Osteoblast (primary cell): ENCODE results near the gene AMD1. TPM values are rescaled to one million over a fixed set of nuclear protein-coding genes. Genes with fewer than 3 reads are reported as not detected.

Experiments used
- DNase-seq: peaks from one replicate; pipeline ENCODE4 v3.0.0; 2011; ENCODE audit warnings: low spot score, mixed read lengths; ENCODE audit not compliant: insufficient read length; ENCODE audit errors: missing footprints
- H2AFZ ChIP-seq: 2 replicates; pipeline ENCODE4 v1.6.0; 2011; ENCODE audit warnings: mild to moderate bottlenecking, low read length
- H3K27ac ChIP-seq: 2 replicates; pipeline ENCODE4 v1.5.1; 2011; ENCODE audit warnings: mild to moderate bottlenecking, low read depth, low read length, moderate library complexity
- H3K27me3 ChIP-seq: 2 replicates; pipeline ENCODE4 v1.6.0; 2012; ENCODE audit warnings: mild to moderate bottlenecking, control low read depth, inconsistent platforms, low read length, moderate library complexity; ENCODE audit not compliant: insufficient read depth
- H3K36me3 ChIP-seq: 2 replicates; pipeline ENCODE4 v1.5.1; 2011; ENCODE audit warnings: mild to moderate bottlenecking, low read length, control low read depth, moderate library complexity; ENCODE audit not compliant: insufficient read depth
- H3K4me1 ChIP-seq: 2 replicates; pipeline ENCODE4 v1.5.1; 2011; ENCODE audit warnings: mild to moderate bottlenecking, low read length, control low read depth, moderate library complexity; ENCODE audit not compliant: insufficient read depth
- H3K4me2 ChIP-seq: 2 replicates; pipeline ENCODE4 v1.6.0; 2011; ENCODE audit warnings: mild to moderate bottlenecking, low read length; ENCODE audit not compliant: insufficient read depth
- H3K4me3 ChIP-seq: fragments of 200-600 bp; sonication (generic); 3 replicates; pipeline ENCODE4 v1.5.1; 2012; ENCODE audit warnings: mild to moderate bottlenecking, low read length, inconsistent platforms; ENCODE audit not compliant: insufficient read depth
- H3K79me2 ChIP-seq: 2 replicates; pipeline ENCODE4 v1.6.0; 2012; ENCODE audit warnings: mild to moderate bottlenecking, low read length, control low read depth, inconsistent platforms; ENCODE audit not compliant: insufficient read depth
- H3K9me3 ChIP-seq: 2 replicates; pipeline ENCODE4 v1.5.1; 2011; ENCODE audit warnings: low read depth, low read length, control low read depth
- H4K20me1 ChIP-seq: 2 replicates; pipeline ENCODE4 v1.6.0; 2012; ENCODE audit warnings: mild to moderate bottlenecking, low read length, control low read depth; ENCODE audit not compliant: insufficient read depth
- total RNA-seq: library from RNA; depleted of rRNA; stranded (reverse); fragments of >200 nt; gene quantifications from 2 replicates; pipeline ENCODE4 v1.2.3, GENCODE V29; 2012
- TF ChIP-seq, protein P1 (sequence below): IDR thresholded peaks from 2 replicates; pipeline ENCODE4 v1.5.1; 2011; ENCODE audit warnings: mild to moderate bottlenecking, low read depth, low read length, moderate library complexity; ENCODE audit errors: extremely low read depth

AMD1 gene
- total RNA-seq, 1 donor: 63.0 TPM

DNA sequence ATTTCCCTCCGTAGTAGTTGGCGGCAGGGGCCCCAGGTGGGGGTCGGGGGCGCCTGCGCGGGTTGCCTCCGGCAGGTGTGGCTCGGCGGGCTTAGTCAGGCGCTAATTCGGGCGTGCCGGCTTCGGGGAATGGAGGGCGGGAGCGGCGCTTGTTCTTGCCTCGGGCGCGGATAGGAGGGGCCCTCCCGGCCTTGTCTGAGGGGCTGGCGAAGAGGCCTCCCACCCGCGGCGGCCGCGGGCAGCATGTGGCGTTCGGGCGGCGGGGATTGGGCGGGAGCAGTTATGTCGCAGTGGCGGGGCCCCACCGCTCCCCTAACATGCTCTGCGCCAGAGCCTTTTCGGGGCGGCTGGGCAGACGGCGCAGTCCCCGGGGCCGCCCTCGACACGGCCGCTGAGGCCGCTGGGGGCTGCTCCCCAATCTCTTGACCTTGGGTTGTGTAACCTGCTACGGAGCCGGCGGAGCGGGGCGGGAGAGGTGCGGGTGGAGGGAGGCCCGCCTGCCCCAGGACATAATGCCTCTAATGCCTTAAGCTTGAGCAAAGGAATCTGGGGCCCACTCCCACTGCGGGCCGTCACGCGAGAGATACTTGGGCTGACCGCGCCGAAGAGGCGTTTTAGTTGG, 1.1 kb downstream of the AMD1 start:
- Histone ChIP-seq H4K20me1 (peaks cover 46% of the 10 kb centered on the region), H3K27ac (peak overlapping the region; percentile 93), H3K4me2 (peak overlapping the region; percentile 93), H3K79me2 (peaks cover 59% of the 10 kb centered on the region), H3K4me3 (peak overlapping the region; percentile 90), H3K9me3 (no peaks in the 10 kb centered on the region), H3K4me1 (peaks cover 37% of the 10 kb centered on the region), H2AFZ (peak overlapping the region; percentile 46), H3K27me3 (no peaks in the 10 kb centered on the region), H3K36me3 (no peaks in the 10 kb centered on the region)
- peak; percentile 83 for DNase-seq
- TF ChIP-seq, protein P1, sequence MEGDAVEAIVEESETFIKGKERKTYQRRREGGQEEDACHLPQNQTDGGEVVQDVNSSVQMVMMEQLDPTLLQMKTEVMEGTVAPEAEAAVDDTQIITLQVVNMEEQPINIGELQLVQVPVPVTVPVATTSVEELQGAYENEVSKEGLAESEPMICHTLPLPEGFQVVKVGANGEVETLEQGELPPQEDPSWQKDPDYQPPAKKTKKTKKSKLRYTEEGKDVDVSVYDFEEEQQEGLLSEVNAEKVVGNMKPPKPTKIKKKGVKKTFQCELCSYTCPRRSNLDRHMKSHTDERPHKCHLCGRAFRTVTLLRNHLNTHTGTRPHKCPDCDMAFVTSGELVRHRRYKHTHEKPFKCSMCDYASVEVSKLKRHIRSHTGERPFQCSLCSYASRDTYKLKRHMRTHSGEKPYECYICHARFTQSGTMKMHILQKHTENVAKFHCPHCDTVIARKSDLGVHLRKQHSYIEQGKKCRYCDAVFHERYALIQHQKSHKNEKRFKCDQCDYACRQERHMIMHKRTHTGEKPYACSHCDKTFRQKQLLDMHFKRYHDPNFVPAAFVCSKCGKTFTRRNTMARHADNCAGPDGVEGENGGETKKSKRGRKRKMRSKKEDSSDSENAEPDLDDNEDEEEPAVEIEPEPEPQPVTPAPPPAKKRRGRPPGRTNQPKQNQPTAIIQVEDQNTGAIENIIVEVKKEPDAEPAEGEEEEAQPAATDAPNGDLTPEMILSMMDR: no peak

DNA sequence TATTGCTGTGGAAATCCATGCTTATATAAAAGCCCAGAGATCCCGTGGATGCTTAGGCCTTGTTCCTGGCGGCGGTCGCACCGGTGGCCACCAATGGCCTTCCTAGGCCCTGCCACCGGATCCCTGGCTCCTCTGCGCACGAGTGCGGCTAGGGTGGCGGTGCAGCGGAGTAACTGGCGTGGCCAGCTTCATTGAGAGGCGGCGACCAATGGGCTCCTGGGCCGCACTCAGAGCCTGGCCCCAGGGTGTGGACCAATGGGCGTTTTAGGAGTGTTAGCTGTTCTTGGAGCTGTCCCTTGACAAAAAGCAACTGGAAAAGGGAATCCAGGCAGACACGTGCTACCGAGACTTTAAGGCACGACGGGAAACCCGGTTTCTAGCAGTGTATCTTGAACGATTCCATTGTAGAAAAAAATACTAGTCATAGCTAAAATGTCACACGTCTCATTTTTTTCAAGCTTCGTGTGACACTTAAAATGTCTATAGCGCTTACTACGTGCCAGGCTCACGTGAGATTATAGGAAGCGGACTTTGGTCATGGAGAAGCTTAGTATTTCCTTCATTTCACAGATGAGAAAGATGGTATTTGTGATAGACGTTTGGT, 1.7 kb downstream of the AMD1 start:
- TF ChIP-seq, protein P1: no peak
- H3K27me3 ChIP-seq: no peaks in the 10 kb centered on the region
- peak overlapping the region; percentile 90 for H3K4me3 ChIP-seq
- H3K4me1 ChIP-seq: peaks cover 40% of the 10 kb centered on the region
- peak overlapping the region; percentile 93 for H3K4me2 ChIP-seq
- DNase-seq: peak; percentile 96
- peak overlapping the region; percentile 93 for H3K27ac ChIP-seq
- peaks cover 46% of the 10 kb centered on the region for H4K20me1 ChIP-seq
- H3K9me3 ChIP-seq: no peaks in the 10 kb centered on the region
- peaks cover 65% of the 10 kb centered on the region for H3K79me2 ChIP-seq
- H2AFZ ChIP-seq: peak overlapping the region; percentile 46
- H3K36me3 ChIP-seq: no peaks in the 10 kb centered on the region

DNA sequence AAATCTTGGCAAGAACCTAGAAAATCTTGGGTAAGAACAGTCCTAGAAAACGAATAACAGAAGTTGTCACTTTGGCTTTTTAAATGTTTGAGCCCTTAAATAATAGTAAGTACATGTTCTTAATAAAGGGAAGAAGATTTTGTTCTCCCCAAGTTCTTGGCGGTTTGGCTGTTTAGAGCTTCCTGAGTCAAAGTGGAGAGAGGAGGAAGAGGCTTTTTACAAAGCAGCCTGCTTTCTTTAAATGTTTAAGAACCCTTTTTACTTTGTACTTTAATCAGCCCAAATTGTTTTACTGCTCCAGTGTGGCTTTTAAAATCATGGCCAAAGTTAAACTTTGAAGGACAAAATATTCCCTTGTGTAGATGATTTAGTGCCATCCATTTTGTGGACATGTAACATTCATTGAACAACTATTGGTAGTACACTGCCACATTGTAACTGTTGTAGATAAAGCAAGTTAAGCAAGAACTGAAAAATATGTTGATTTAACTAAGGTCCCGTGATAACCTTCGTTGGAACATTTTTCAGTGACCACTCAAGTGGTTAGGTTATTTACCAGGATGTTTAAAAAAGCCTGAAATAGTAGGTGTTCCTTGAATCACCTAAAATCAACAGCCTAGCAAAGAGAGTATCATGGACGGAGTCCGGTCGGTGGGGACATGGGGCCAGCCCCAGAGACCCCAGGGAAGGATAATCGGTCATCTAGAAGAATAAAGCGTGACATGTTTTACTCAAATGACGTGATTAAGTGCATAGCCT, 2.4 kb downstream of the AMD1 start:
- peak; percentile 51 for DNase-seq
- Histone ChIP-seq H3K27ac (peak overlapping the region; percentile 93), H3K9me3 (no peaks in the 10 kb centered on the region), H4K20me1 (peaks cover 52% of the 10 kb centered on the region), H3K27me3 (no peaks in the 10 kb centered on the region), H2AFZ (no peak overlapping the region), H3K79me2 (peaks cover 72% of the 10 kb centered on the region), H3K4me1 (peaks cover 43% of the 10 kb centered on the region), H3K36me3 (no peaks in the 10 kb centered on the region), H3K4me3 (peak overlapping the region; percentile 90), H3K4me2 (peak overlapping the region; percentile 93)
- TF ChIP-seq, protein P1: no peak

DNA sequence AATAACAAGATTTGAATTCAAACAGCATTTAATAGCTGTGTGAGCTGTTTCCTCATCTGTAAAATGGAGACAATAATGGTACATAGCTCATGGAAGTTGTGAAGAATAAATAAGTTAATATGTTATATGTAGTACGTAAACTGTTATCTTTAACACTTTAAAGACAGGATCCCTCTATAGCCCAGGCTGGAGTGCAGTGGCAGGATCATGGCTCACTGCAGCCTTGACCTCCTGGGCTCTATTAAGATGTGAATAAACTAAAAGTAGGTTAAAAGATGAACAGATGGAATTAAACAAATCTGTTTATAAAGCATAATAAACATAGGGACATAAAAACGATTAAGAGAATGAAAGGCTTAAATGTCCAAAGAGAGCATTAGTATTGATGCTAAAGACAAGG, 3.0 kb downstream of the AMD1 start:
- TF ChIP-seq, protein P1: no peak
- peak overlapping the region; percentile 93 for H3K27ac ChIP-seq
- H4K20me1 ChIP-seq: peaks cover 58% of the 10 kb centered on the region
- H2AFZ ChIP-seq: no peak overlapping the region
- peaks cover 78% of the 10 kb centered on the region for H3K79me2 ChIP-seq
- peak overlapping the region; percentile 90 for H3K4me3 ChIP-seq
- H3K4me1 ChIP-seq: peaks cover 46% of the 10 kb centered on the region
- no peaks in the 10 kb centered on the region for H3K27me3 ChIP-seq
- DNase-seq: no peak
- H3K36me3 ChIP-seq: no peaks in the 10 kb centered on the region
- no peaks in the 10 kb centered on the region for H3K9me3 ChIP-seq
- H3K4me2 ChIP-seq: peak overlapping the region; percentile 93
